ENCODE results near the gene GALNT6.

DNA sequence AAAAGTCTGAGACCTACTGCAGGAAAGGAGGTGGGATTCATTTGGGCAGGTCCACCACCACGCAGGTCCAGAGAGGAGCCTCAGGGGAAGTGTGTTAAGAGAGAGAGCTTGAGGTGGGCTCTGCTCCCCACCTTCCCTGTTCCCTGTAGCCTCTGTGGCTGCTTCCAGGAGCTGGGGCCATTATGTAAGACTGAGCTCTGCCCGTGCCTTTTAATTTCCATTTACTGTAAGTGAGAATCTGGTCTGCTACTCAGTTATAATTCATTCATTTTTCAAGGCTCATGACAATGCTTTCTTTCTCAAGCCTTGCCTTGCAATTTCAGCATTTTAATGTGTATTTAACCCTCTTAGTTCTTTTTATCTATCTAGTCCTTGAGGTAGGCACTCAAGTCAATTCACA is 41.7 kb upstream of the GALNT6 start:
- no peak for TF ChIP-seq L3MBTL2 (conservative IDR thresholded peaks at IDR 0.05)
- no peak for TF ChIP-seq ELF4 (IDR thresholded peaks at IDR 0.05)
- no peak for TF ChIP-seq FOXM1 (IDR thresholded peaks at IDR 0.05; ENCODE audit: borderline replicate concordance)
- TF ChIP-seq FOXK2 (IDR thresholded peaks at IDR 0.05), result no peak
- TF ChIP-seq FOXA1 (IDR thresholded peaks at IDR 0.05), result no peak
- no peak for TF ChIP-seq SUZ12 (IDR thresholded peaks at IDR 0.05)
- no peak for TF ChIP-seq SP1 (IDR thresholded peaks at IDR 0.05)
- TF ChIP-seq NFRKB (IDR thresholded peaks at IDR 0.05), result no peak
- TF ChIP-seq HDGF (IDR thresholded peaks at IDR 0.05; ENCODE audit: borderline replicate concordance), result no peak
- TF ChIP-seq PKNOX1 (IDR thresholded peaks at IDR 0.05), result no peak

Measured in HEK293T (cell line).